Smooth muscle cell (in vitro differentiated cells): Measurements from ENCODE around the gene MDM4. TPM values are rescaled to one million over a fixed set of nuclear protein-coding genes. Genes with fewer than 3 reads are reported as not detected.

Source experiments
- DNase-seq: peaks from one replicate; lab custom pipeline; 2025; ENCODE audit not compliant: unreplicated experiment; lab: John Stamatoyannopoulos, UW
- H2AFZ ChIP-seq: fragments of 200-600 bp; sonication (generic); 2 replicates; pipeline ENCODE4 v1.6.0; 2016; ENCODE audit warnings: antibody characterized with exemption, low read depth, mild to moderate bottlenecking
- H3F3A ChIP-seq: fragments of 200-600 bp; sonication (generic); 2 replicates; pipeline ENCODE4 v1.6.0; 2017; ENCODE audit warnings: antibody characterized with exemption, low read depth
- H3K27ac ChIP-seq: fragments of 200-600 bp; sonication (generic); 2 replicates; pipeline ENCODE4 v1.5.1; 2016; ENCODE audit warnings: low read depth, mild to moderate bottlenecking
- H3K27me3 ChIP-seq: fragments of 200-600 bp; sonication (generic); 2 replicates; pipeline ENCODE4 v1.6.1; 2016; ENCODE audit warnings: low read depth, mild to moderate bottlenecking
- H3K36me3 ChIP-seq: fragments of 200-600 bp; sonication (generic); 2 replicates; pipeline ENCODE4 v1.5.1; 2016; ENCODE audit warnings: low read depth
- H3K4me1 ChIP-seq: fragments of 200-600 bp; sonication (generic); 2 replicates; pipeline ENCODE4 v1.5.1; 2016; ENCODE audit warnings: low read depth
- H3K4me2 ChIP-seq: fragments of 200-600 bp; sonication (generic); 2 replicates; pipeline ENCODE4 v1.6.0; 2016; ENCODE audit warnings: mild to moderate bottlenecking
- H3K4me3 ChIP-seq: fragments of 200-600 bp; sonication (generic); 2 replicates; pipeline ENCODE4 v1.5.1; 2016; ENCODE audit warnings: mild to moderate bottlenecking
- H3K79me2 ChIP-seq: fragments of 200-600 bp; sonication (generic); 2 replicates; pipeline ENCODE4 v1.6.0; 2016; ENCODE audit warnings: low read depth, mild to moderate bottlenecking
- H3K9ac ChIP-seq: fragments of 200-600 bp; sonication (generic); 2 replicates; pipeline ENCODE4 v1.6.0; 2016; ENCODE audit warnings: low read depth
- H3K9me3 ChIP-seq: fragments of 200-600 bp; sonication (generic); replicated peaks from 2 replicates; pipeline ENCODE4 v1.5.1; 2016; ENCODE audit warnings: low read depth
- H4K20me1 ChIP-seq: fragments of 200-600 bp; sonication (generic); 2 replicates; pipeline ENCODE4 v1.6.0; 2016; ENCODE audit warnings: low read depth
- WGBS: methylation state at CpG from one replicate; pipeline ENCODE4 v1.1.7; 2016; ENCODE audit warnings: low lambda C conversion rate; 5-methylcytosine and 5-hydroxymethylcytosine counted together
- polyA plus RNA-seq: library from polyadenylated mRNA; unstranded; fragments of >200 nt; fragmentation: Nextera tagmentation; extraction: Ambion mirVana; gene quantifications from 2 replicates; pipeline ENCODE4 v1.2.1, GENCODE V29; 2016
- total RNA-seq: library from RNA; depleted of rRNA; stranded (reverse); fragments of >200 nt; gene quantifications from 2 replicates; pipeline ENCODE4 v1.2.3, GENCODE V29; 2014
- TF ChIP-seq, protein P1 (sequence below): fragments of 200-600 bp; sonication (generic); IDR thresholded peaks from 2 replicates; pipeline ENCODE4 v1.5.1; 2017; ENCODE audit warnings: borderline replicate concordance, mild to moderate bottlenecking, antibody characterized with exemption; ENCODE audit not compliant: insufficient read depth, poor library complexity, severe bottlenecking

Gene MDM4
- total and polyA plus RNA-seq, 2 experiments from 2014 or later = 10.8 to 31.7 TPM

DNA sequence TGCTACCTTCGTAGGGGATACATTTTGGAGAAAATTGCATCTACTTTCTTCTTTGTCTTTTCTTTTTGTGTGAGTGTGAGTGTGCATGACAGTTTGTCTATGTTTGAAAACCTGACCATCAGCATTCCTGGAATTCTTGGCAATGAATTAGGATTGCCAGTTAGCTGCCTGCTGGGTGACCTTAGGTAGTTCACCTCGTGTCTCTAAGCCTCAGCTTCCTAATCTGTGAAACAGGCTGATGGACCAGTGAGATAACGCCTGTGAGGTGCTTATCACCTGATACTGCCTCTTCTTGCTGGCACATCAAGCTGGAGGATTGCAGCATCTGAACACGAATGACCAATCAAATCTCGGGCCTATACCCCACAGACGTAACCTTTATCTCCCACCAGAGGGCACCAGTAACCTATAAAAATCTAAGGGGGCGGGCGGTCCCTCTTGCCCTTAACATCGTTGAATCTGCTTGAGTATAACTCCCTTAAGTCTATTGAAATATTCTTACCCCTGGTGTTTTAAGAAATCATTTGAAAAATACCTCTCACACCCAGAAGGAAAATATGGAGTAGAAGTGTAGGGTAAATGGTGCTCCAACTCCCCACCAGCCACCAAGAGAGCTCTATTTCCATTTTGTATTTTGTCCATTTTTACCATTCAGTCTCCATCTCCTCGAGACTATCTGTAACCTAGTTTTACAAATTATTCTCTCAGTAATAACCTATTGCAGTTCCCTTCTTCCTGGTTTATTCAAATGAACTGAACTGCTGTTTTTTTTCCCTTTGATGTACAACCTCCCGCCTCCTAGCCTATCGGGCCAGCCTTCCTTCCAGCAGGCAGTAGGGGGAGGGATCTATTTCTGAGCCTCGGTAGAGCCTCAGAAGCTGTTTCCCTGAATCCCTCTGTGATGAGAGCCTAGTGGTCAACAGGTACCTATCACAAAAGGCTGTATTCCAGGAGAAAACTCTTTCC is 49.7 kb downstream of the MDM4 start:
- H3K4me3 ChIP-seq = no peak overlapping the region
- H3K27ac ChIP-seq = no peak overlapping the region
- H3K9ac ChIP-seq = no peak overlapping the region
- TF ChIP-seq, protein P1, sequence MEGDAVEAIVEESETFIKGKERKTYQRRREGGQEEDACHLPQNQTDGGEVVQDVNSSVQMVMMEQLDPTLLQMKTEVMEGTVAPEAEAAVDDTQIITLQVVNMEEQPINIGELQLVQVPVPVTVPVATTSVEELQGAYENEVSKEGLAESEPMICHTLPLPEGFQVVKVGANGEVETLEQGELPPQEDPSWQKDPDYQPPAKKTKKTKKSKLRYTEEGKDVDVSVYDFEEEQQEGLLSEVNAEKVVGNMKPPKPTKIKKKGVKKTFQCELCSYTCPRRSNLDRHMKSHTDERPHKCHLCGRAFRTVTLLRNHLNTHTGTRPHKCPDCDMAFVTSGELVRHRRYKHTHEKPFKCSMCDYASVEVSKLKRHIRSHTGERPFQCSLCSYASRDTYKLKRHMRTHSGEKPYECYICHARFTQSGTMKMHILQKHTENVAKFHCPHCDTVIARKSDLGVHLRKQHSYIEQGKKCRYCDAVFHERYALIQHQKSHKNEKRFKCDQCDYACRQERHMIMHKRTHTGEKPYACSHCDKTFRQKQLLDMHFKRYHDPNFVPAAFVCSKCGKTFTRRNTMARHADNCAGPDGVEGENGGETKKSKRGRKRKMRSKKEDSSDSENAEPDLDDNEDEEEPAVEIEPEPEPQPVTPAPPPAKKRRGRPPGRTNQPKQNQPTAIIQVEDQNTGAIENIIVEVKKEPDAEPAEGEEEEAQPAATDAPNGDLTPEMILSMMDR = peak; percentile 78
- H3K9me3 ChIP-seq = no peaks in the 10 kb centered on the region
- no peaks in the 10 kb centered on the region for H4K20me1 ChIP-seq
- H3K79me2 ChIP-seq = no peaks in the 10 kb centered on the region
- H3K27me3 ChIP-seq = no peaks in the 10 kb centered on the region
- H3K4me1 ChIP-seq = peaks cover 13% of the 10 kb centered on the region
- H3K36me3 ChIP-seq = no peaks in the 10 kb centered on the region
- H3F3A ChIP-seq = no peaks in the 10 kb centered on the region
- no peak for DNase-seq
- peak overlapping the region; percentile 19 for H3K4me2 ChIP-seq
- H2AFZ ChIP-seq = no peak overlapping the region
- 17% methylated on average over 13 of the region's 13 CpGs for WGBS

DNA sequence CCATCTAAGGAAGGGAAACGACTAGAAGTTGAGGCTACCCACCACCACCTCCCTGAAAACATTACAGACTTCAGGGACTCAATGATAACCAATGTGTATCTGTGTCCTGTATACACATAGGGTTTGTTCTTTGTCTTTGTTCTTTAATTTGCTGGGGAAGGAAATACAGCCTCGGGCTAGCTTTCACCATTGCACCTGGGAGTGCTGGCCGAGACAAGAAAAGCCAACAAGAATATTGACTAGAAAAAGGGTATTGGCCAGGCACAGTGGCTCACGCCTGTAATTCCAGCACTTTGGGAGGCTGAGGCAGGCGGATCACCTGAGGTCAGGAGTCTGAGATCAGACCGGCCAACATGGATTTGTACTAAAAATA is 50.4 kb downstream of the MDM4 start:
- no peak overlapping the region for H3K9ac ChIP-seq
- H4K20me1 ChIP-seq = no peaks in the 10 kb centered on the region
- H3K27me3 ChIP-seq = no peaks in the 10 kb centered on the region
- H3F3A ChIP-seq = no peaks in the 10 kb centered on the region
- WGBS = 71% methylated on average over 6 of the region's 6 CpGs
- no peak overlapping the region for H2AFZ ChIP-seq
- H3K36me3 ChIP-seq = no peaks in the 10 kb centered on the region
- no peak overlapping the region for H3K4me3 ChIP-seq
- peaks cover 13% of the 10 kb centered on the region for H3K4me1 ChIP-seq
- DNase-seq = no peak
- H3K9me3 ChIP-seq = no peaks in the 10 kb centered on the region
- H3K79me2 ChIP-seq = no peaks in the 10 kb centered on the region
- TF ChIP-seq, protein P1 = no peak
- H3K4me2 ChIP-seq = no peak overlapping the region
- no peak overlapping the region for H3K27ac ChIP-seq

DNA sequence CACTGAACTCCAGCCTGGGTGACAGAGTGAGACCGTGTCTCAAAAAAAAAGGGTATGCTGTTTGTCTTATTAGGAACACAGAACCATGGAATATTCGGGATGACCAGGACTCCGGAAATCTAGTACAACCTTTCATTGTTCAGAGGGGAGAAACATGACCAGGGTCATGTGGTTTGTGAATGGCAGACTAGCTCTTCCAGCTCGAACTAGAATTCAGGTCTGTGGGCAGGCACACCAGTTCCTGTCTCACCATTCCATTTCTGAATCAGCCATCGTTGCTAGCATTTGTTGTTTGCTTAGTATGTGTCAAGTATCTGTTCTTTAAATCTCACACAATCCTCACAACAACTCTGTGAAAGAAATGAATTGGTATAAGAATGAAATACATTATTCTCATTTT is 50.9 kb downstream of the MDM4 start:
- 81% methylated on average over 5 of the region's 5 CpGs for WGBS
- Histone ChIP-seq H3K9ac (no peak overlapping the region), H3K4me2 (no peak overlapping the region), H3K4me3 (no peak overlapping the region), H3F3A (no peaks in the 10 kb centered on the region), H3K27me3 (no peaks in the 10 kb centered on the region), H3K4me1 (peaks cover 13% of the 10 kb centered on the region), H3K27ac (no peak overlapping the region), H3K36me3 (no peaks in the 10 kb centered on the region), H2AFZ (no peak overlapping the region), H3K79me2 (no peaks in the 10 kb centered on the region), H4K20me1 (no peaks in the 10 kb centered on the region), H3K9me3 (no peaks in the 10 kb centered on the region)
- no peak for DNase-seq
- TF ChIP-seq, protein P1 = no peak
